ENCODE measurements around the gene TKTL1.

The TKTL1 gene

GRCh38 chrX:154348646-154349358 is 53.2 kb downstream of the TKTL1 start:
- no peak for DNase-seq

- DNase-seq: no peak
Measured at GRCh38 chrX:154349359-154349935, 53.9 kb downstream of the TKTL1 start.

GRCh38 chrX:154349979-154350378 is 54.4 kb downstream of the TKTL1 start:
- DNase-seq: no peak

- DNase-seq: no peak
Measured at GRCh38 chrX:154350429-154351182, 55.0 kb downstream of the TKTL1 start.

GRCh38 chrX:154351183-154352011 is 55.8 kb downstream of the TKTL1 start:
- DNase-seq: no peak

GRCh38 chrX:154352012-154352401 is 56.4 kb downstream of the TKTL1 start:
- DNase-seq: no peak

GRCh38 chrX:154352466-154352865 is 56.9 kb downstream of the TKTL1 start:
- DNase-seq: no peak

- no peak for DNase-seq
Measured at GRCh38 chrX:154353172-154353843, 57.7 kb downstream of the TKTL1 start.

- no peak for DNase-seq
Measured at GRCh38 chrX:154354013-154354412, 58.4 kb downstream of the TKTL1 start.

GRCh38 chrX:154354516-154354915 is 58.9 kb downstream of the TKTL1 start:
- no peak for DNase-seq

- no peak for DNase-seq
Measured at GRCh38 chrX:154355094-154355775, 59.6 kb downstream of the TKTL1 start.

GRCh38 chrX:154355776-154356140 is 60.2 kb downstream of the TKTL1 start:
- no peak for DNase-seq

GRCh38 chrX:154356596-154356995 is 61.0 kb downstream of the TKTL1 start:
- no peak for DNase-seq

GRCh38 chrX:154357205-154357604 is 61.6 kb downstream of the TKTL1 start:
- no peak for DNase-seq

- no peak for DNase-seq
Measured at GRCh38 chrX:154358011-154358410, 62.4 kb downstream of the TKTL1 start.

GRCh38 chrX:154358829-154359228 is 63.2 kb downstream of the TKTL1 start:
- DNase-seq: no peak

- DNase-seq: no peak
Measured at GRCh38 chrX:154359362-154360154, 64.0 kb downstream of the TKTL1 start.

- DNase-seq: no peak
Measured at GRCh38 chrX:154360155-154360713, 64.6 kb downstream of the TKTL1 start.

GRCh38 chrX:154362085-154362742 is 66.6 kb downstream of the TKTL1 start:
- no peak for DNase-seq

GRCh38 chrX:154363706-154364439 is 68.3 kb downstream of the TKTL1 start:
- no peak for DNase-seq
